HL-60 (cell line): Measurements from ENCODE around the gene FOXP3.

Source experiments
- DNase-seq, 2 experiments: peaks; one replicate each; pipeline ENCODE4 v3.0.0-alpha.2; 2010 to 2020; ENCODE audit warnings: low read depth in 1 of 2, low spot score in 1 of 2
- H3K27ac ChIP-seq: fragments of 250-450 bp; sonication (Bioruptor Pico); replicated peaks from 2 replicates; pipeline ENCODE4 v1.5.1; 2020; ENCODE audit warnings: mild to moderate bottlenecking, moderate library complexity
- H3K27me3 ChIP-seq: fragments of 250-450 bp; sonication (Bioruptor Pico); 2 replicates; pipeline ENCODE4 v1.5.1; 2021; ENCODE audit warnings: mild to moderate bottlenecking, moderate library complexity; ENCODE audit not compliant: insufficient read depth, poor library complexity, severe bottlenecking
- H3K4me3 ChIP-seq: replicated peaks from 2 replicates; pipeline ENCODE4 v1.5.1; 2011; ENCODE audit warnings: mild to moderate bottlenecking, control low read depth, low read length; ENCODE audit not compliant: insufficient read depth
- CTCF ChIP-seq: IDR thresholded peaks from one replicate; pipeline ENCODE4 v1.5.1; 2011; ENCODE audit warnings: low read length, control low read depth, inconsistent platforms; ENCODE audit not compliant: insufficient read depth
- GABPA ChIP-seq: IDR thresholded peaks from 2 replicates; pipeline ENCODE4 v1.6.1; 2012; ENCODE audit warnings: low read depth
- POLR2AphosphoS5 ChIP-seq: IDR thresholded peaks from 2 replicates; pipeline ENCODE4 v1.6.1; 2012; ENCODE audit warnings: low read depth
- SPI1 ChIP-seq: IDR thresholded peaks from 2 replicates; pipeline ENCODE4 v1.6.1; 2012; ENCODE audit warnings: low read depth, mild to moderate bottlenecking, borderline replicate concordance
- TF ChIP-seq, protein P1 (sequence below): IDR thresholded peaks from 2 replicates; pipeline ENCODE4 v1.6.1; 2012; ENCODE audit warnings: low read depth; ENCODE audit not compliant: insufficient replicate concordance

Gene FOXP3

DNA sequence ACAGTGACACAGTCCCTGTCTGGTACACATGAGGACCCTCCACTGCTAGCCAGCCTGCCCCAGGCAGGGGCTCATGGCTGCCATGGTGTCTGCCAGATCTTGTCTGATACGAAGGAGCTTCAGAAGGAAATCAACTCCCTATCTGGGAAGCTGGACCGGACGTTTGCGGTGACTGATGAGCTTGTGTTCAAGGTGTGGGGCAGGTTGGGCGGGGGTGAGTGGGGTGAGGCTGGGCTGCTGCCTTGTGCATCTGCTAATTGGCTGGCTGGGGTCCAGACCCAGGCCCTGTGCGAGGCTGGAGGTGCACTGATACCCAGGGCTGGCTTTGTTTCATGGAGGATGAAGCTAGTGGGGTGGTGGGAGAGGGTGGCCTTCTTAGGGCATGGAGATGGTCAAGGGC lies 15.4 kb downstream of the FOXP3 start:
- Histone ChIP-seq H3K27ac (no peak overlapping the region), H3K27me3 (no peaks in the 10 kb centered on the region), H3K4me3 (no peak overlapping the region)
- TF ChIP-seq, protein P1, sequence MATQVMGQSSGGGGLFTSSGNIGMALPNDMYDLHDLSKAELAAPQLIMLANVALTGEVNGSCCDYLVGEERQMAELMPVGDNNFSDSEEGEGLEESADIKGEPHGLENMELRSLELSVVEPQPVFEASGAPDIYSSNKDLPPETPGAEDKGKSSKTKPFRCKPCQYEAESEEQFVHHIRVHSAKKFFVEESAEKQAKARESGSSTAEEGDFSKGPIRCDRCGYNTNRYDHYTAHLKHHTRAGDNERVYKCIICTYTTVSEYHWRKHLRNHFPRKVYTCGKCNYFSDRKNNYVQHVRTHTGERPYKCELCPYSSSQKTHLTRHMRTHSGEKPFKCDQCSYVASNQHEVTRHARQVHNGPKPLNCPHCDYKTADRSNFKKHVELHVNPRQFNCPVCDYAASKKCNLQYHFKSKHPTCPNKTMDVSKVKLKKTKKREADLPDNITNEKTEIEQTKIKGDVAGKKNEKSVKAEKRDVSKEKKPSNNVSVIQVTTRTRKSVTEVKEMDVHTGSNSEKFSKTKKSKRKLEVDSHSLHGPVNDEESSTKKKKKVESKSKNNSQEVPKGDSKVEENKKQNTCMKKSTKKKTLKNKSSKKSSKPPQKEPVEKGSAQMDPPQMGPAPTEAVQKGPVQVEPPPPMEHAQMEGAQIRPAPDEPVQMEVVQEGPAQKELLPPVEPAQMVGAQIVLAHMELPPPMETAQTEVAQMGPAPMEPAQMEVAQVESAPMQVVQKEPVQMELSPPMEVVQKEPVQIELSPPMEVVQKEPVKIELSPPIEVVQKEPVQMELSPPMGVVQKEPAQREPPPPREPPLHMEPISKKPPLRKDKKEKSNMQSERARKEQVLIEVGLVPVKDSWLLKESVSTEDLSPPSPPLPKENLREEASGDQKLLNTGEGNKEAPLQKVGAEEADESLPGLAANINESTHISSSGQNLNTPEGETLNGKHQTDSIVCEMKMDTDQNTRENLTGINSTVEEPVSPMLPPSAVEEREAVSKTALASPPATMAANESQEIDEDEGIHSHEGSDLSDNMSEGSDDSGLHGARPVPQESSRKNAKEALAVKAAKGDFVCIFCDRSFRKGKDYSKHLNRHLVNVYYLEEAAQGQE: no peak
- TF ChIP-seq SPI1 (no peak), GABPA (no peak), POLR2AphosphoS5 (no peak), CTCF (no peak)
- no peak for DNase-seq

DNA sequence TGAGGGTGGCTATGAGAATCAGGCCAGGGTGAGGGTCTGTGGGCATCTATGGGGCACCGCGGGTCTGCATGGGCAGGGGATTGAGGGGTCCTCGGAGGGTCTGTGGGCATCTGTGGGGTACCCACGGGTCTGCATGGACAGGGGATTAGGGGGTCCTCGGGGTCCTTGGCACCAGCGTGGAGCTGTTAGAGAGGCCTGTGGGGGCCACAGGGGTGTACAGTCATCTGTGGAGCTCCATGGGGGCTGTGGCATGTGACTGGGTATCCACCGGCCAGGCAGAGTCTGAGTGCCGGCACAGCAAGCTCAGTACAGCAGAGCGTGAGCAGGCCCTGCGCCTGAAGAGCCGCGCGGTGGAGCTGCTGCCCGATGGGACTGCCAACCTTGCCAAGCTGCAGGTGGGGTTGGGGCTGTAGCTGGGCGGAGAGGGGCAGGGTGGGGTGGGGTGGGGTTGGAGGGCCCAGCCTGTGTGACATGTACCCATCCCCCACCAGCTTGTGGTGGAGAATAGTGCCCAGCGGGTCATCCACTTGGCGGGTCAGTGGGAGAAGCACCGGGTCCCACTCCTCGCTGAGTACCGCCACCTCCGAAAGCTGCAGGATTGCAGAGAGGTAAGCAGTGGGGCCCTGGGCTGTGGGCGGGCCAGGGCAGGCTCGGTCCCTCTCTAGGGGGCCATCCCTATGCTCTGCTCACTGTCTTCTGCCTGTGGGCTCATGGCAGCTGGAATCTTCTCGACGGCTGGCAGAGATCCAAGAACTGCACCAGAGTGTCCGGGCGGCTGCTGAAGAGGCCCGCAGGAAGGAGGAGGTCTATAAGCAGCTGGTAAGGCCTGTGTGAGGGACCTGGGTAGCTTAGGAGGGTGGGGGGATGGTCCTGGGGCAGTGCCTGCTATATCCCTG lies 16.3 kb downstream of the FOXP3 start:
- no peak for DNase-seq
- no peak overlapping the region for H3K27ac ChIP-seq
- no peak overlapping the region for H3K4me3 ChIP-seq
- no peak for TF ChIP-seq CTCF
- no peak for TF ChIP-seq GABPA
- TF ChIP-seq POLR2AphosphoS5: no peak
- TF ChIP-seq, protein P1: no peak
- no peak for TF ChIP-seq SPI1
- no peaks in the 10 kb centered on the region for H3K27me3 ChIP-seq

DNA sequence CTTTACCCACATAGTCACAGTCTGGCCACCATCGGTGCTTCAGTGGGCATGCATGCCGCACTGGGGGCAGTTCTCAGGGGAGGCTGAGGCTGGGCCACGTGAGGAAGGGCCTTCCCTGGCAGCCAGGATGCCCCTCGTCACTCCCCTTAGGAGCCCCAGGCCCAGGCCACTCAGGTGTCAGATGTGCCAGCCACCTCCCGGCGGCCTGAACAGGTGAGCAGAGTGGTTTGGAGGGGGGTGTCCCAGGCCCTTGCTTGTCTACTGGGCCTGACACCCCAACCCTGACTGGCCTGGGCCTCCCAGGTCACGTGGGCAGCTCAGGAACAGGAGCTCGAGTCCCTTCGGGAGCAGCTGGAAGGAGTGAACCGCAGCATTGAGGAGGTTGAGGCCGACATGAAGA lies 17.2 kb downstream of the FOXP3 start:
- DNase-seq: no peak
- Histone ChIP-seq H3K4me3 (no peak overlapping the region), H3K27ac (no peak overlapping the region), H3K27me3 (no peaks in the 10 kb centered on the region)
- TF ChIP-seq POLR2AphosphoS5 (no peak), GABPA (no peak), CTCF (no peak), SPI1 (no peak)
- TF ChIP-seq, protein P1: no peak
